Spleen (tissue), 11 donors: ENCODE results near the gene MSANTD3. TPM values are rescaled to one million over a fixed set of nuclear protein-coding genes. Genes with fewer than 3 reads are reported as not detected.

Experiments
- DNase-seq: peaks from one replicate; pipeline ENCODE4 v3.0.0-alpha.2; 2020
- H3K27ac ChIP-seq, 8 donors: fragments of 200-600 bp; sonication (generic) in 7 of 8; 1 replicate in 4 of 8; 2 replicates in 4 of 8; pipeline versions ENCODE4 v1.5.0 to v1.8.0; 2016 to 2021; ENCODE audit warnings: inconsistent platforms in 4 of 8, mild to moderate bottlenecking in 4 of 8, moderate library complexity in 1 of 8
- H3K27me3 ChIP-seq, 7 donors: fragments of 200-600 bp; sonication (generic) in 6 of 7; replicated peaks in 1 of 7; 1 replicate in 4 of 7; 2 replicates in 3 of 7; pipeline versions ENCODE4 v1.5.0 to v1.8.0; 2016 to 2021; ENCODE audit warnings: inconsistent platforms in 3 of 7, mild to moderate bottlenecking in 1 of 7
- H3K36me3 ChIP-seq, 6 donors: fragments of 200-600 bp; sonication (generic) in 5 of 6; 1 replicate in 4 of 6; 2 replicates in 2 of 6; pipeline versions ENCODE4 v1.5.0 to v1.8.0; 2016 to 2021; ENCODE audit warnings: inconsistent platforms in 2 of 6
- H3K4me1 ChIP-seq, 6 donors: fragments of 200-600 bp; sonication (generic) in 5 of 6; 1 replicate in 3 of 6; 2 replicates in 3 of 6; pipeline versions ENCODE4 v1.5.0 to v1.8.0; 2016 to 2021; ENCODE audit warnings: inconsistent platforms in 3 of 6
- H3K4me3 ChIP-seq, 8 donors: fragments of 200-600 bp; sonication (generic) in 7 of 8; 1 replicate in 4 of 8; 2 replicates in 4 of 8; pipeline versions ENCODE4 v1.5.0 to v1.8.0; 2016 to 2021; ENCODE audit warnings: inconsistent platforms in 4 of 8, mild to moderate bottlenecking in 4 of 8, moderate library complexity in 2 of 8
- H3K9me3 ChIP-seq, 8 donors: fragments of 200-600 bp; sonication (generic) in 7 of 8; 1 replicate in 4 of 8; 2 replicates in 4 of 8; pipeline versions ENCODE4 v1.5.0 to v1.8.0; 2016 to 2021; ENCODE audit warnings: inconsistent platforms in 4 of 8
- POLR2A ChIP-seq, 3 donors: fragments of 450-650 bp; IDR thresholded peaks; one replicate each; pipeline ENCODE4 v1.5.1; 2017; ENCODE audit warnings: antibody characterized with exemption in 3 of 3, mild to moderate bottlenecking in 1 of 3
- POLR2AphosphoS5 ChIP-seq, 3 donors: sonication (generic); formaldehyde crosslinking; IDR thresholded peaks; one replicate each; pipeline ENCODE4 v1.5.1; 2017; ENCODE audit warnings: antibody characterized with exemption in 3 of 3
- WGBS, 5 donors: extraction: QIAGEN DNeasy Blood & Tissue Kit in 3 of 5; methylation state at CpG; one replicate each; pipeline versions ENCODE4 v1.1.5 to v1.1.7; 2013 to 2018; 5-methylcytosine and 5-hydroxymethylcytosine counted together
- intact Hi-C: fragments of 100-400 bp; cut with DNase I; formaldehyde crosslinking; loops from one replicate; pipeline ENCODE4 v1.15.0; 2023; ENCODE audit warnings: low total_unique reads
- polyA plus RNA-seq, 3 donors: library from polyadenylated mRNA; stranded (reverse); fragments of 200-250 nt; gene quantifications; one replicate each; pipeline ENCODE4 v1.2.1, GENCODE V29; 2013
- total RNA-seq, 7 donors: library from RNA; depleted of rRNA in 3 of 7; stranded (reverse); fragments of >200 nt in 3 of 7; fragmentation: NEBNext Ultra II Directional in 4 of 7; extraction: Animal tissue kit (Norgen Biotek cat#: 25700) in 4 of 7; gene quantifications; one replicate each; pipeline versions ENCODE4 v1.1.0 to v1.2.1, GENCODE V29; 2016 to 2021
- TF ChIP-seq, protein P1 (sequence below), 11 experiments: fragments of 200-600 bp in 7 of 11; fragments of 450-650 bp in 4 of 11; sonication (generic) in 4 of 11; IDR thresholded peaks in 8 of 11; conservative IDR thresholded peaks in 3 of 11; 1 replicate in 7 of 11; 2 replicates in 4 of 11; pipeline versions ENCODE4 v1.4.0 to v1.8.0; 2016 to 2021; ENCODE audit warnings: antibody characterized with exemption in 11 of 11, inconsistent platforms in 4 of 11, mild to moderate bottlenecking in 1 of 11
- donor health status: healthy with polysubstance abuse.
- donor health status: DM: no; HTN: no; CAD: no; lungs with moderate emphysema.
- donor health status: DM: no; HTN: no; CAD: no.
- donor health status: Bipolar disorder and iron deficiency.
- donor health status: healthy.
- donor health status: DM: no; HTN: no; CAD: no.
- donor health status: DM: yes; HTN: yes; CAD: no.

The MSANTD3 gene
- total and polyA plus RNA-seq, 10 donors = 7.4 to 20.8 (median 11.8) TPM

DNA sequence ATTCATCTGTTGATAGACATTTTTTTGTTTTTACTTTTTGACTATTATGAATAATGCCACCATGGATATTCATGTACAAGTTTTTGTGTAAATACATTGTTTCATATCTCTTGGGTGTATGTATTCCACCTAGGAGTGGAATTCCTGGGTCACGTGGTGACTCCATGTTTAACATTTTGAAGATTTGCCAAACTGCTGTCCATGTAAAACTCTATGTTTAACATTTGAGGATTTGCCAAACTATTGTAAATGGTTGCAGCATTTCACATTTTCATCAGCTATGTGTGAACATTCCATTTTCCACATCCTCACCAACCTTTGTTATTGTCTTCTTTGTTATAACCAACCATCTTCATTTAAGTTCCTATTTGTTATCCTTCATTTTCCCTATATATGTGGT is 58.3 kb downstream of the MSANTD3 start:
- peaks cover 0 to 3% (median 0%) of the 10 kb centered on the region in 7 donors for H3K27me3 ChIP-seq
- no peak for TF ChIP-seq POLR2A (IDR thresholded peaks at IDR 0.05)
- TF ChIP-seq POLR2AphosphoS5 (IDR thresholded peaks at IDR 0.05) = no peak
- TF ChIP-seq, protein P1, sequence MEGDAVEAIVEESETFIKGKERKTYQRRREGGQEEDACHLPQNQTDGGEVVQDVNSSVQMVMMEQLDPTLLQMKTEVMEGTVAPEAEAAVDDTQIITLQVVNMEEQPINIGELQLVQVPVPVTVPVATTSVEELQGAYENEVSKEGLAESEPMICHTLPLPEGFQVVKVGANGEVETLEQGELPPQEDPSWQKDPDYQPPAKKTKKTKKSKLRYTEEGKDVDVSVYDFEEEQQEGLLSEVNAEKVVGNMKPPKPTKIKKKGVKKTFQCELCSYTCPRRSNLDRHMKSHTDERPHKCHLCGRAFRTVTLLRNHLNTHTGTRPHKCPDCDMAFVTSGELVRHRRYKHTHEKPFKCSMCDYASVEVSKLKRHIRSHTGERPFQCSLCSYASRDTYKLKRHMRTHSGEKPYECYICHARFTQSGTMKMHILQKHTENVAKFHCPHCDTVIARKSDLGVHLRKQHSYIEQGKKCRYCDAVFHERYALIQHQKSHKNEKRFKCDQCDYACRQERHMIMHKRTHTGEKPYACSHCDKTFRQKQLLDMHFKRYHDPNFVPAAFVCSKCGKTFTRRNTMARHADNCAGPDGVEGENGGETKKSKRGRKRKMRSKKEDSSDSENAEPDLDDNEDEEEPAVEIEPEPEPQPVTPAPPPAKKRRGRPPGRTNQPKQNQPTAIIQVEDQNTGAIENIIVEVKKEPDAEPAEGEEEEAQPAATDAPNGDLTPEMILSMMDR (IDR thresholded peaks at IDR 0.05 in 8 of 11, conservative IDR thresholded peaks at IDR 0.05 in 3 of 11) = no peak
- DNase-seq = no peak
- H3K4me1 ChIP-seq = no peaks in the 10 kb centered on the region
- 82 to 88% (median 83%) methylated on average over 1 of the region's 1 CpG for WGBS, 5 donors
- H3K4me3 ChIP-seq = no peak overlapping the region
- H3K36me3 ChIP-seq = no peaks in the 10 kb centered on the region
- H3K9me3 ChIP-seq = no peaks in the 10 kb centered on the region
- intact Hi-C loops = no loop called here
- no peak overlapping the region for H3K27ac ChIP-seq

DNA sequence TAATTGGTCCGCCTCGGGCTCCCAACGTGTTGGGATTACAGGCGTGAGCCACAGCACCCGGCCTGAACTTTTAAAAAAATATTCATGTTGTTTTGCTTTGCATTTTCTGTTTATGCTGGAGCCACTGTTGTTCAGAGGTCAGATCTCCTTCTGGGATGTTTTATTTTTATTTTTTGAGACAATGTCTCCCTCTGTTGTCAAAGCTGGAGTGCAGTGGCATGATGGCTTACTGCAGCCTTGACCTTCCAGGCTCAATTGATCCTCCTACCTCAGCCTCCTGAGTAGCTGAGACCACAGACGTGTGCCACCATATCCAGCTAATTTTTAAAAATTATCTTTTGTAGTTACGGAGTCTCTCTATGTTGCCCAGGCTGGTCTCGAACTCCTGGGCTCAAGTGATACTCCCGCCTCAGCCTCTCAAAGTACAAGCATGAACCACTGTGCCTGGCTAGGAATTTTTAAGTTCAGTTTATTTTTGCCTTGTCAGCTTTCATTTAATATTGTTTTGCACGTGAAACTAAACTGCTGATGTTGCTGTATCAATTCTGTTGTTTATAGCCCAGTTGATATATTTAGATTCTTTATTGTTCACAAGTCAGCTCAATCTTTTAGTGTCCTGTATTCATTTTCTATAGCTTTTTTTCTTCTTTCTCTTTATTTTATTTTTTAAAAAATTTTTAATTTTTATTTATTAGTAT is 59.7 kb downstream of the MSANTD3 start:
- Histone ChIP-seq H3K9me3 (no peaks in the 10 kb centered on the region), H3K4me3 (no peak overlapping the region), H3K36me3 (no peaks in the 10 kb centered on the region), H3K27me3 (peaks cover 0 to 3% (median 0%) of the 10 kb centered on the region in 7 donors), H3K4me1 (no peaks in the 10 kb centered on the region), H3K27ac (no peak overlapping the region)
- TF ChIP-seq POLR2A (IDR thresholded peaks at IDR 0.05) (no peak), POLR2AphosphoS5 (IDR thresholded peaks at IDR 0.05) (no peak)
- TF ChIP-seq, protein P1 (IDR thresholded peaks at IDR 0.05 in 8 of 11, conservative IDR thresholded peaks at IDR 0.05 in 3 of 11) = no peak
- no peak for DNase-seq
- intact Hi-C loops = no loop called here
- WGBS, 5 donors = 86 to 92% (median 89%) methylated on average over 10 of the region's 10 CpGs

DNA sequence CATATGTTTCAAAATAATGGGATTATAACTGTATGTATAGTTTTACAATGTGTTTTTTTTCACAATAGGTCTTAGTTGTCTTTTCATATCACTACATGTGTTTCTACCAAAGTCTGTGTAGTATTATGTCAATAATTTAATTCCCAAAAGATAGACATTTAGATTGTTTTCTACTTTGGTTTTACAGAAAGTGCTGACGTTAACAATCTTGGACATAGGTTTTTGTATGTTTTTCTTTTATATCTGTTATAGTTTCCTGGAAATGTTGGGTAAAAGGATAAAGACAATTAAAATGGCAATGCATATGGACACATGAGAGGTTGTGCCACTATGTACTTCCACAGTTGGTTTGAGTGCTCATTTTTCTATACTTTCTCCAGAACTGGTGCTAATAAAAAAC is 61.2 kb downstream of the MSANTD3 start:
- intact Hi-C loops = no loop called here

DNA sequence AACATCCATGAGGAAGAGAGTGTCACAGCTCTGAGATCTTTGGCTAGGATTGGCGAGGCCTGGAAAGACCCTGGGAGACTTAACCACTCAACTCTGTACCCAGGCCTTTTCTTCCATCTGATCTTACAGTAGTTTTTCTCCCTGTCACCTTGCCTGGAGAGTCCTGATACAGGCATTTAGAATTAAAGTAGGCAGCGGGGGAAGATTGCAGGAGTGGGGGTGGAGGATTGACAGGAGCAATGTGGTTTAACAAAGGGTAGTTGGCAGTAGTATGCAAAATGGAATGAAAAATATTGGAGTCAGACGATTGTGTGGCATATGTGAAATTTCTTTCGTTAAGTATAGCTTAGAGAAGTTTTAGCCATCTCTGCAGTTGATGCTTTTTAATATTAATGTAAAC is 62.9 kb downstream of the MSANTD3 start:
- Histone ChIP-seq H3K4me3 (no peak overlapping the region), H3K4me1 (no peaks in the 10 kb centered on the region), H3K9me3 (no peaks in the 10 kb centered on the region), H3K27ac (no peak overlapping the region), H3K27me3 (peaks cover 0 to 3% (median 0%) of the 10 kb centered on the region in 7 donors), H3K36me3 (no peaks in the 10 kb centered on the region)
- 87 to 92% (median 88%) methylated on average over 4 of the region's 4 CpGs for WGBS, 5 donors
- DNase-seq = no peak
- intact Hi-C loops = no loop called here
- no peak for TF ChIP-seq POLR2A (IDR thresholded peaks at IDR 0.05)
- TF ChIP-seq, protein P1 (IDR thresholded peaks at IDR 0.05 in 8 of 11, conservative IDR thresholded peaks at IDR 0.05 in 3 of 11) = no peak
- no peak for TF ChIP-seq POLR2AphosphoS5 (IDR thresholded peaks at IDR 0.05)

More for the DNA sequence above, 61.2 kb downstream of the MSANTD3 start:
- Histone ChIP-seq H3K4me1 (no peaks in the 10 kb centered on the region), H3K9me3 (no peaks in the 10 kb centered on the region), H3K4me3 (no peak overlapping the region), H3K27ac (no peak overlapping the region), H3K36me3 (no peaks in the 10 kb centered on the region), H3K27me3 (peaks cover 0 to 3% (median 0%) of the 10 kb centered on the region in 7 donors)
- TF ChIP-seq POLR2A (IDR thresholded peaks at IDR 0.05) (no peak), POLR2AphosphoS5 (IDR thresholded peaks at IDR 0.05) (no peak)
- TF ChIP-seq, protein P1 (IDR thresholded peaks at IDR 0.05 in 8 of 11, conservative IDR thresholded peaks at IDR 0.05 in 3 of 11) = no peak
- WGBS, 5 donors = 84 to 97% (median 91%) methylated on average over 1 of the region's 1 CpG
- DNase-seq = no peak
